CD4-positive, alpha-beta T cell treated with Interleukin-1 beta for 1 hour (primary cell): ENCODE measurements around the gene PDIA3.
"Not testable (repeated sequence)": the region's sequence is repeated elsewhere in the genome, so short reads cannot be mapped to it uniquely, and the experiment has no call there.

Source experiments
- DNase-seq, 2 donors: peaks; one replicate each; pipeline ENCODE4 v3.0.0-alpha.2; 2020 to 2022

Gene PDIA3

DNA sequence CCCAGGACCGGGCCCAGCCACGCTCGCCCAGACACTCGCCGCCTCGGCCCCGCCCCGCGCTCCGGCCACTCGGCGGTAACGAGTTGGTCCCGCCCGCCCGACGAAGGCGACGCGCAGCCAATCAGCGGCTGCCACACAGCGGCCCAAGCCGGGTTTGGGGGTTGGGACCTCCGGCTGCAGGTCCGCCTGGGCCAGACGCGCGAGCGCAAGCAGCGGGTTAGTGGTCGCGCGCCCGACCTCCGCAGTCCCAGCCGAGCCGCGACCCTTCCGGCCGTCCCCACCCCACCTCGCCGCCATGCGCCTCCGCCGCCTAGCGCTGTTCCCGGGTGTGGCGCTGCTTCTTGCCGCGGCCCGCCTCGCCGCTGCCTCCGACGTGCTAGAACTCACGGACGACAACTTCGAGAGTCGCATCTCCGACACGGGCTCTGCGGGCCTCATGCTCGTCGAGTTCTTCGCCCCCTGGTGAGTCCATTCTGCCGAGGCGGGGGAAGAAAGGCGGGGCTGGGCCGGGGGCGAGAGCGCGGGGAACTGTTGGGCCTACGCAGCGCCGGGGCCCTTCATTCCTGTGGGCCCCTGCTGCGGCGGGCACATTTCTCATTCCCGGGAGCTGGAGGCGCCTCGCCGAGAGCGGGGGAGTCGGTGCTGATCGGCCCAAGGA is at the start of gene PDIA3:
Gene PDIA3, plus strand, starts transcription at position 194 of the 658 bp plus-strand sequence. Its CDS starts 102 bp downstream, at position 296.
- peak; percentile 89 to 91 for DNase-seq

GRCh38 chr15:43702174-43702573 is 44.1 kb upstream of the PDIA3 start:
- no peak for DNase-seq

- no peak for DNase-seq
Observed at GRCh38 chr15:43702701-43703424, 43.4 kb upstream of the PDIA3 start.

DNA sequence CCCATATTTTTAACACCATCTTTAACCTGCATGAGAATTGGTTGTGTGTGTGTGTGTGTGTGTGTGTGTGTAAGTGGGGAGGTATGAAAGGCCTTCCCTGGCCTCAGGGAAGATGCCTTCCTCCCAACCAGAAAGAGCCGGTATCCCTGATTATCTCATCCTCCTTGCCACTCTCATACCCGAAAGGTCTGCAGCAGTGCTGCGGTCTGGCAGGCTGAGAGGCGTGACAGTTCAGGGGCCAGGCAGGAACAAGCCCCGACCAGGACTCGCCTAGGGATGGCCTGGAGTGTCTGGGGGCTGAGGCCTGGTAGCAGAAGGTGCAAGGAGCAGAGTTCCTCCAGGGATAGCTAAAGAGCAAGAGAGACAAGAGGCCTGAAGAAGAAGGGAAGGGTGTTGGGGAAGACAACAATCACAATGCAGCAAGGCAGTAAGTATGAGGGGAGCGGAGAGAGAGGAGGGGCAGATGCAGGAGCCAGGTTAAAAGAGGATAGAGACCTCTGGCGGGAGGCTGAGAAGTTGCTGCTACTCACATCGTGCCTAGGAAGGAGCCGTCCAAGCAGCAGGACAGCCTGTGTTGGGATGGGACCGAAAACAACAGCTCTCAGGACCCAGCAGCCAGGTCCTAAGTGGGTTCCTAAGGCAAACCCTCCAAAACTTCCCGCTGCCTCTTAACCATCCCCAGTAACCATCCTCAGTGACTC is 35.7 kb upstream of the PDIA3 start:
- DNase-seq: not testable (repeated sequence)

DNA sequence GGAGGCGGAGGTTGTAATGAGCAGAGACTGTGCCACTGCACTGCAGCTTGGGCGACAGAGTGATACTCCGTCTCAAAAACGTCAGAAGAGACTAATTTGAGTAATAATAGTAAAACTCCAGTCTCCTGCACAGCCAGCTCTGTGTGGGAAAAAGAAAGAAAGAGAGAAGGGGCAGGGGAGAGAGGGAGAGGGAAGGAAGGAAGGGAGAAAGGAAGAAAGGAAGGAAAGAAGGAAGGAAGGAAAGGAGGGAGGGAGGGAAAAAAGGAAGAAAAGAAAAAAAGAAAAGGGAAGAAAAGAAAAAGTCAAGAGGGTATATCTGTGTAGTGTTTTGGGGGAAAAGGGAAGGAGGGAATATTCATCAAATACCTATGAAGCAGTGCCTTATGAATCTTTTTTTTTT is 23.1 kb upstream of the PDIA3 start:
- no peak for DNase-seq

GRCh38 chr15:43726306-43726705 is 19.9 kb upstream of the PDIA3 start:
- not testable (repeated sequence) for DNase-seq

DNA sequence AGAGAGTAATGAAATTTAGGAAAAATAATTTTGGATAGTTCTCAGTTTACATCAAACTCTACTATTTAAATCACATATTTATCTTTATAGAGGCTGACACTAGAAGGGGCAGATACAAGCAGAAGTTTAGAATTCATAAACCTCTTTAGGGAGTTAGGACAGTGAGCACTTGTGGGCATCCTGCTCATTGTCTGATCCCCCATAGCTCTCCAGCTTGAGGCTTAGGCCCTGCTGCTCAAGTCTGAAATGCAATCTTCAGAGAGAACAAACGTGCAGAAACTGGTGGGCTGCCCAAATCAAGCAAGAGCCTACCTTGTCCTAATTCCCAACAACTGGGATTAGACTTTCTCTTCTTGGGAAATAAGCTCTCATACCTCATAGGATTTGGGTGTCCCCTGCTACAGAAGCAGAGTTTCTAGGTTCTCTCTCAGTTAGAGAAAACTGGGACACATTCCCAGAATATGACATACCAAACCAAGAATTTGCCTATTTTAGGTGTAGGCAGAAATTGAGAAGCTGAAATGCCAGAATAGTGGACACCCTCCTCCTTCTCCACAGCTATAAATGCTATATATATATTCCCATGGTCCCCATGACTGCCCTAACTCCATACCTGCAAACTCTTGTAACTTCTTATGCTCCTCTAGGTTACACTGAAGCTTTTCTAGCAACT is 18.0 kb upstream of the PDIA3 start:
- DNase-seq: not testable (repeated sequence)

GRCh38 chr15:43735416-43735815 is 10.8 kb upstream of the PDIA3 start:
- no peak for DNase-seq

DNA sequence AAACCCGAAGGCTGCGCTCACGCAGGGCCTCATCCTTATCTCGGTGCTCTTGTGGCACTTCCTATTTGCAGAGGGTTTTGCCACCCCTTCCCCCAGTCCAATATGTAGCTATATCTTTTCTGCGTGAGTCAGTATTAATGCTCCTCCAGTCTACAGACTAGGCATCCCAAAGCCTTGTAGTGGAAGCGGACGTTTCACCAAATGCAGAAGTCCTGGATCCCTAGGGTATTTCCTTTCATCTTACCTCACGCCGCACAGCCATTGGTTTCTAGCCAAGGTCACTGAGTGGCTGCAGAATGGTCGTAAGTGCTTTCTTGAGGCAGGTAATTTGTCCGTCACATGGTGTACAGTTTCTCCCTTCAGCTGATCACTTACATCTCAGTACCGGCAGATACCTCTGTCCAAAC is 668 bp downstream of the PDIA3 start:
- peak; percentile 44 to 54 for DNase-seq

GRCh38 chr15:43748376-43748775 is 2.1 kb downstream of the PDIA3 start:
- DNase-seq: peak in 1 of 2 donors; percentile 58

- DNase-seq: peak; percentile 56 to 74
Observed at GRCh38 chr15:43749690-43750345, 3.6 kb downstream of the PDIA3 start.

- DNase-seq: no peak
Observed at GRCh38 chr15:43751885-43752284, 5.6 kb downstream of the PDIA3 start.

GRCh38 chr15:43762824-43763223 is 16.6 kb downstream of the PDIA3 start:
- no peak for DNase-seq

DNA sequence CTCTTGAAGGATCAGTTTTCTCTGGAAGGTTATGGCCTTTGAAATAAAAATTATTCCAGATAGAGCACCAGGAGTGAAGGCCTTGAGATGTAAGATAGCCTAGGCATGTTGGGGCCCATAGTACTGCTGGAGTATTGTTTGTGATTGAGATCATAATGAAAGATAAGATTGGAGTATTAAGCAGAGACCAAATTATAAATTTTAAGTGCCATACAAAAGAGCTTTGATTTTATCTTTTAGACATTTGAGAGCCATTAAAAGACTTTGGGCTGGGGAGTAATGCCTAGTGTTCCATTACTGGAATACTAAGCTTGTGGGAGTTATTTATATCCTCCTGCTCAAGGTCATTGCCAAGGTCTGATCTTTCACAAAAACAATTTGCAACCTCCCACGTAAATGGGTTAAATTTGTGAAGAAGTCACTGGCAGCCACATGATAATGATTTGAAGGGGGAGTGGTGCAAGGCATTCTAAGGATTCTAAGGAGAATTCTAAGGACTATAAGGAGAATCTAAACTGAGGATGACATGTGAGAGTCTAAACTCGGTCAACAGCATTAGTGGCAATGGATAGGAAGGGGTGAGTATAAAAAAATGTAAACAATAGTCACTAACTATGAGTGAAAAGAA is 17.7 kb downstream of the PDIA3 start:
- no peak for DNase-seq

GRCh38 chr15:43769584-43770228 is 23.5 kb downstream of the PDIA3 start:
- peak; percentile 59 to 69 for DNase-seq

GRCh38 chr15:43771816-43772215 is 25.6 kb downstream of the PDIA3 start:
- no peak for DNase-seq

DNA sequence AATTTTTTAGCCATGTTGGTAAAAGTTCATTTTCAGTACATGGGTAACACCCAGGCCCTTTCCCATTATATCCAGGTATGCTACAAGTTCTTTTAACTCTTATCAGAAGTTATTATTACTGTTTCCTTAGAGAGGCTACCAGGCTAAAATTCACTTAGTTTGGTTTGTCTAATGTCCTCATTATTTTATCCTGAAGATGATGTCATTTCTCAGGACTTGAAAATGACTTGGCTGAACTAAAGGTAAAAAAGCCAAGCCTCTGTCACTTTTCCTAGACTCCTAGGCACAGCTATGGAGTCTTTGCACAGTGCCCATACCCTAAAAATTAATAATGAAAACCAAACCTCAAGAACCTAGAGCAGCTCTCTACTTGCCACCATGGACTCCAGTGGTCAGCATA is 26.4 kb downstream of the PDIA3 start:
- DNase-seq: no peak

GRCh38 chr15:43774062-43774461 is 27.8 kb downstream of the PDIA3 start:
- no peak for DNase-seq

GRCh38 chr15:43775411-43775965 is 29.2 kb downstream of the PDIA3 start:
- no peak for DNase-seq

DNA sequence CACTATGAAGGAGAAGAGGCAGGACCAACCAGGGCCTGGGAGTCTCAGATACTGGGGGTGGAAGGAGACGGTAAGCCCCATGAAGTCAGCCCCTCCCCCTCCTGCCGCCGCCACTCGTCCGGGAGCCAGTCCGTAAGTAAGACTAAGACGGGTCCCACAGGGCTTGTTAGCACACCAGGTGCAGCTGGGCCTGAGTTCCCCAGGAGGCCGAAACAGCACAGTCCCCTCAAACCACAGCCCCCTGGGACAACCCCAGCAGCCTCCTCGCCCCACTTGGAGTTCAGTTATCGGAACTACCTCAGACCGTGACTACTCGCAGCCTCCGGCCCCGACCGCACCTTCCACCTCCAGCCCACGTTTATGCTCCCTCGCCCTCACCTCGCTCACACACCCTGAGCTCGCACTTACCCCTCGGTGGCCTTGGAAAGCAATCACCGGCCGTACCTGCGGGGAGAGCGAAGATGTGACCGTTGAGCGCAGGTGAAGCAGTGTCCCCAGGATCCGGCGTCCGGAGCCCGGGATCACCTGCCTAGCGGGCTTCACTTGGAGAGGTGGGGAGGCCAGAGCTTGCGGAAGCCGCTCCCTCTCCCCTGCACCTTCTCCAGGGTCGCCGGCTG is 30.0 kb downstream of the PDIA3 start:
- DNase-seq: peak in 1 of 2 donors; percentile 83
